Spleen (tissue), 7 donors: Measurements from ENCODE around the gene RIPK3.

ENCODE experiments used
- CTCF ChIP-seq, 11 experiments: fragments of 200-600 bp in 7 of 11; fragments of 450-650 bp in 4 of 11; sonication (generic) in 4 of 11; IDR thresholded peaks in 8 of 11; conservative IDR thresholded peaks in 3 of 11; 1 replicate in 7 of 11; 2 replicates in 4 of 11; pipeline versions ENCODE4 v1.4.0 to v1.8.0; 2016 to 2021; ENCODE audit warnings: antibody characterized with exemption in 11 of 11, inconsistent platforms in 4 of 11, mild to moderate bottlenecking in 1 of 11
- POLR2A ChIP-seq, 3 donors: fragments of 450-650 bp; IDR thresholded peaks; one replicate each; pipeline ENCODE4 v1.5.1; 2017; ENCODE audit warnings: antibody characterized with exemption in 3 of 3, mild to moderate bottlenecking in 1 of 3
- POLR2AphosphoS5 ChIP-seq, 3 donors: sonication (generic); formaldehyde crosslinking; IDR thresholded peaks; one replicate each; pipeline ENCODE4 v1.5.1; 2017; ENCODE audit warnings: antibody characterized with exemption in 3 of 3
- donor health status: DM: no; HTN: no; CAD: no; lungs with moderate emphysema.
- donor health status: DM: no; HTN: no; CAD: no.
- donor health status: DM: no; HTN: no; CAD: no.

GRCh38 chr14:24323341-24323740, 16.4 kb downstream of the RIPK3 start:
- TF ChIP-seq CTCF (IDR thresholded peaks at IDR 0.05 in 8 of 11, conservative IDR thresholded peaks at IDR 0.05 in 3 of 11) (no peak), POLR2AphosphoS5 (IDR thresholded peaks at IDR 0.05) (no peak), POLR2A (IDR thresholded peaks at IDR 0.05) (no peak)
